Measurements from ENCODE around the gene VSIG1.
A peak's percentile ranks its signal among the peaks of the same experiment; 100 is the strongest.

VSIG1 gene

DNA sequence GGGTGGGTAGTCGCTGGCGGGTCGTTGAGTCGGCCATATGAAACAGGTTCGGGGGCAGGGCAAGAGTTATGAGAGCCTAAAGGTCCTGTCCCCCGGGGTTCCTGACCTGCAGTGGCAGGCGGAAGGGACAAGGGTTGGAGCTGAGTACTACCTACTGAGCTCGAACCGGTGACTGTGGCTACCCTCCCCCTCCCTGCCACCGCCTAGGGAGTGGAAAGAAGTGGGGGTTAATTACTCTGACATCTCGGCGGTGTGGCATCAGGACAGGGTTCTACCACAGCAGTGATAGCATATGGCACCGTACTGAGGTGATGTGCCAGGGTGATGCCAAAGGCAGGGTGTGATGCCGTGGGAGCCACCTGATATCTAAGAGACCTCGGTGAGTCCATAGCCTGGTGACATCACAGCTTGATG lies 47.0 kb downstream of the VSIG1 start:
- CTCF ChIA-PET: interaction anchor here (0.7 kb wide), 1 partner anchor 31 kb away, joined by 3 read pairs; no protein-coding TSS in a partner anchor
- POLR2A ChIA-PET: interaction anchor here (0.9 to 1.8 kb wide), 7 partner anchors 10 to 152 kb away, joined by 3 to 29 read pairs (median 3); no protein-coding TSS in a partner anchor
- TF ChIP-seq CTBP1 (IDR thresholded peaks at IDR 0.05; ENCODE audit: borderline replicate concordance) (peak; percentile 45; the same call in 1 of the 2 replicates), ARNT (IDR thresholded peaks at IDR 0.05) (no peak)
- DNase-seq (ENCODE audit: extremely low spot score): peak; percentile 40

DNA sequence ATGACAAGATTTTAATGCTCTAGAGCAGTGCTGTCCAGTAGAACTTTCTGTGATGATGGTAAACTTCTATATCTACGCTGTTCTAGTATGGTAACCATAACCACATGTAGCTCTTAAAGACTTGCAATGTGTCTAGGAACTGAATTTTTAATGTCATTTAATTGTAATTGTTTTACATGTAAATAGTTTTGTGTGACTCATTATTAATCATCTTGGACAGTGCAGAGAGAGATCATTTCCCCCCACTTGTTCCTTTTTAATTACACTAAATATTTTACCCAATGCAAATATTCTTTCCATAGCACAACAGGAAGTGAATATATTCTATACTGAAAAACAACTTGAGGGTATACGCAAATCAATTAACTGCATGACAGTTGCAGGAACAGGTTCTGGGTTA lies 52.5 kb downstream of the VSIG1 start:
- CTCF ChIA-PET: no interaction called here
- DNase-seq (ENCODE audit: extremely low spot score): no peak
- TF ChIP-seq SUZ12 (IDR thresholded peaks at IDR 0.05) (no peak), ZNF384 (IDR thresholded peaks at IDR 0.05) (no peak), LEF1 (IDR thresholded peaks at IDR 0.05; ENCODE audit: borderline replicate concordance) (no peak), CTBP1 (IDR thresholded peaks at IDR 0.05; ENCODE audit: borderline replicate concordance) (no peak), NFRKB (IDR thresholded peaks at IDR 0.05) (no peak), ARNT (IDR thresholded peaks at IDR 0.05) (no peak), SP1 (IDR thresholded peaks at IDR 0.05) (no peak), BHLHE40 (IDR thresholded peaks at IDR 0.05; ENCODE audit: borderline replicate concordance) (no peak), TARDBP (IDR thresholded peaks at IDR 0.05) (no peak), FOXA1 (IDR thresholded peaks at IDR 0.05) (no peak), FOXK2 (IDR thresholded peaks at IDR 0.05) (no peak), L3MBTL2 (conservative IDR thresholded peaks at IDR 0.05) (no peak), FOXM1 (IDR thresholded peaks at IDR 0.05; ENCODE audit: borderline replicate concordance) (no peak), ELF4 (IDR thresholded peaks at IDR 0.05) (no peak), HDGF (IDR thresholded peaks at IDR 0.05; ENCODE audit: borderline replicate concordance) (no peak)
- TF ChIP-seq, protein P1, sequence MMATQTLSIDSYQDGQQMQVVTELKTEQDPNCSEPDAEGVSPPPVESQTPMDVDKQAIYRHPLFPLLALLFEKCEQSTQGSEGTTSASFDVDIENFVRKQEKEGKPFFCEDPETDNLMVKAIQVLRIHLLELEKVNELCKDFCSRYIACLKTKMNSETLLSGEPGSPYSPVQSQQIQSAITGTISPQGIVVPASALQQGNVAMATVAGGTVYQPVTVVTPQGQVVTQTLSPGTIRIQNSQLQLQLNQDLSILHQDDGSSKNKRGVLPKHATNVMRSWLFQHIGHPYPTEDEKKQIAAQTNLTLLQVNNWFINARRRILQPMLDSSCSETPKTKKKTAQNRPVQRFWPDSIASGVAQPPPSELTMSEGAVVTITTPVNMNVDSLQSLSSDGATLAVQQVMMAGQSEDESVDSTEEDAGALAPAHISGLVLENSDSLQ (IDR thresholded peaks at IDR 0.05): no peak
- POLR2A ChIA-PET: no interaction called here

DNA sequence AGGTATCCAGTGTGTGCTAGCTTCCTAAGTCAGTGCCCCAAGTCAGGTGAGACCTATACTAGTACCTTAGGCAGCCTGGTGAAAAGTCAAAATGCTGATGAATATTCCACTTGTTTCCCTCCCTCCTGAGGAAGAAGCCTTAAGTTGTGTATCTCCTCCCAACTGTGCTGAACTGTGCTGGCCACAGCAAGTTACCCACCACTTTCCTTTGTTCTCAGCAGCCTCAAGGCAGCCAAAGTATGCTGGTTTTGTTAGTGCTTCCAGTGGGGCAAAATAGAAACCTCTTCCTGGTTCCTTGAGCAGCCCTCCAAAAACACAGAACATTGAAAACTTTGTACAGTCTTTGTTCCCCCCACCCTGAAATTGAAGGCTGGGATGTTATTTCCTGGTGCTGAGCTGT lies 60.6 kb downstream of the VSIG1 start:
- ChIA-PET CTCF (no interaction called here), POLR2A (no interaction called here)
- TF ChIP-seq ZNF384 (IDR thresholded peaks at IDR 0.05) (no peak), NFRKB (IDR thresholded peaks at IDR 0.05) (no peak), SUZ12 (IDR thresholded peaks at IDR 0.05) (no peak), SP1 (IDR thresholded peaks at IDR 0.05) (no peak), LEF1 (IDR thresholded peaks at IDR 0.05; ENCODE audit: borderline replicate concordance) (no peak), TARDBP (IDR thresholded peaks at IDR 0.05) (no peak), ARNT (IDR thresholded peaks at IDR 0.05) (no peak), FOXM1 (IDR thresholded peaks at IDR 0.05; ENCODE audit: borderline replicate concordance) (no peak), BHLHE40 (IDR thresholded peaks at IDR 0.05; ENCODE audit: borderline replicate concordance) (no peak), ELF4 (IDR thresholded peaks at IDR 0.05) (no peak), L3MBTL2 (conservative IDR thresholded peaks at IDR 0.05) (no peak), FOXA1 (IDR thresholded peaks at IDR 0.05) (no peak), CTBP1 (IDR thresholded peaks at IDR 0.05; ENCODE audit: borderline replicate concordance) (no peak)
- TF ChIP-seq, protein P1 (IDR thresholded peaks at IDR 0.05): no peak
- DNase-seq (ENCODE audit: extremely low spot score): no peak

DNA sequence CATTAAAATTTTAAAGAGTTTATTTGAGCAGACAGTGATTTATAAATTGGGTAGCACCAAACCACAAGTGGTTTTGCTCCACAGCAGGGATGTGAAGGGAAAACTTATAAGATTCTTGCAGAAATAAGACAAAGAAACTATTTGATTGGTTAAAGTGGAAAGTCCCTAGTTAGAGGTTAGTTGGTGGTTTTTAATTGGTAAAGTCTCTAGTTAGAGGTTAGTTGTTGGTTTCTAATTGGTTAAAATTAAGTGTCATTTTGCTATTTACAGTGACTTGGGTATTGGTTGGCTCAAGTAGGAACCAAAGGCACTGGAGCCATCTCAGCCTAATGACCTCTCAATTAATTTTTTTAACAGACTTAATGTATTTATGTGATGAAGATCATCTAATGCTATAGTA lies 69.7 kb downstream of the VSIG1 start:
- POLR2A ChIA-PET: no interaction called here
- TF ChIP-seq, protein P1 (IDR thresholded peaks at IDR 0.05): no peak
- TF ChIP-seq LEF1 (IDR thresholded peaks at IDR 0.05; ENCODE audit: borderline replicate concordance) (no peak), CTBP1 (IDR thresholded peaks at IDR 0.05; ENCODE audit: borderline replicate concordance) (no peak), FOXA1 (IDR thresholded peaks at IDR 0.05) (no peak)
- DNase-seq (ENCODE audit: extremely low spot score): no peak
- CTCF ChIA-PET: interaction anchor here (1.0 kb wide), 1 partner anchor 8 kb away, joined by 4 read pairs; no protein-coding TSS in a partner anchor

DNA sequence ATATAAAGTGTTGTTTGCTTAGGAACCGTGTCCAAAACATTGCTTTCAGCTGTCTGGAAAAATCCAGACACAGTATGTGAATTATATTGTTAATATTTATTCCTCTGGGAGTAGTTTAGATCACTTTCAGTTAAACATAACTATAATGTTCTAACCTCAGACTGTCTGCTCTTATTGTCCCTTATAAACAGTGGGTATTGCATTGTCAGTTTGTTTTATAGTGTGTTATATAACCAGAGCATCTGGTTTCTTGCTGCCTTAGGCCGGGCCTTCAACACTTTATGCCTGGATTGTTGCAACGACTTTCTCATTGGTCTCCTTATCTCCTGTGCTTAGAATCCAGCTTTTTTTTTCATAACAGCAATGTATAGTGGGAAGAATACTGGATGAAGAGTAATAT lies 73.1 kb downstream of the VSIG1 start:
- no peak for TF ChIP-seq FOXK2 (IDR thresholded peaks at IDR 0.05)
- no peak for TF ChIP-seq TARDBP (IDR thresholded peaks at IDR 0.05)
- no peak for TF ChIP-seq FOXA1 (IDR thresholded peaks at IDR 0.05)
- DNase-seq (ENCODE audit: extremely low spot score): no peak
- ChIA-PET CTCF (interaction anchor here (1.0 kb wide), 1 partner anchor 21 kb away, joined by 4 read pairs; no protein-coding TSS in a partner anchor), POLR2A (no interaction called here)

DNA sequence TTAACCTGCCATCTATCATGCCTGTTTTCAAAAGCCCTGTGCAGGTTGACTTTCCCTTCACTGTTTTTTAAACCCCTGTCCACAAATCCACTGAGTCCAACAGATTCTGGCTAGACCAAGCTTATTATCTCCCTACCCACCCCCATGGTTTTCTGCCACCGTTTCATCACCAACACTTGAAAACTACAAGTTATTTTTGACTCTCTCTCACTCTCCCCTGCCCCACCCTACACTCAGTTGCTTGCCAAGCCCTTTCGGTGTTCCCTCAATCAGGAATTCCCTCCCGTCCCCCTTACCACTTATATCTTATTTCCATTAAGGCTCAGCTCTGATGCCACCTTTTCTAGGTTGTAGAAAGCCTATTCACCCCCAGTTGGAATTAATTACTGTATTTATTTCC lies 76.4 kb downstream of the VSIG1 start:
- ChIA-PET CTCF (no interaction called here), POLR2A (no interaction called here)
- DNase-seq (ENCODE audit: extremely low spot score): no peak
- no peak for TF ChIP-seq SUZ12 (IDR thresholded peaks at IDR 0.05)
- no peak for TF ChIP-seq HDGF (IDR thresholded peaks at IDR 0.05; ENCODE audit: borderline replicate concordance)
- no peak for TF ChIP-seq NFRKB (IDR thresholded peaks at IDR 0.05)
- TF ChIP-seq FOXK2 (IDR thresholded peaks at IDR 0.05): no peak
- no peak for TF ChIP-seq L3MBTL2 (conservative IDR thresholded peaks at IDR 0.05)
- no peak for TF ChIP-seq TARDBP (IDR thresholded peaks at IDR 0.05)
- TF ChIP-seq BHLHE40 (IDR thresholded peaks at IDR 0.05; ENCODE audit: borderline replicate concordance): no peak
- no peak for TF ChIP-seq ZNF384 (IDR thresholded peaks at IDR 0.05)
- no peak for TF ChIP-seq ELF4 (IDR thresholded peaks at IDR 0.05)
- no peak for TF ChIP-seq FOXA1 (IDR thresholded peaks at IDR 0.05)

DNA sequence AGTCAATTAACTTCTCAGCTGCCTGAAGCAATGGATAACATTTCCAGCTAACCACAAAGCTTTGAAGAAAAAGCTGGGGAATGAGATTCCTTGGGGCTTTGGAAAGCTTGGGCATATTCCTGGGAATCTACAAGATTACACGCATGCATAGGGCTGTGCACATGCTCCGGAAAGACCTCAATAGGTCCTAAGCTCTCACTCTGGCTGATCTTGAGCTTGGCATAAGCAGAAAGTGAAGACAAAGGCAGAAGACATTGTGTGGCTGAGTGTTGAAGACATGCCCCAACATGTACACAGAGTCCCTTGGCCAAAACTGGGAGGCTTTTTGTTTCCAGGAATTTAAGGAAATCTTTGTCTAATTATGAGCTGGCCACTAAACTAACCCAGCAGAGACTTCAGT lies 77.9 kb downstream of the VSIG1 start:
- ChIA-PET CTCF (interaction anchor here (0.8 to 1.1 kb wide), 2 partner anchors 9 to 31 kb away, joined by 3 to 4 read pairs; partner anchors contain the start of gene ATG4A), POLR2A (interaction anchor here (0.7 kb wide), 1 partner anchor 32 kb away, joined by 3 read pairs; the partner anchor contains the start of genes ATG4A and PSMD10)
- TF ChIP-seq TARDBP (IDR thresholded peaks at IDR 0.05) (no peak), FOXA1 (IDR thresholded peaks at IDR 0.05) (no peak), L3MBTL2 (conservative IDR thresholded peaks at IDR 0.05) (no peak), HDGF (IDR thresholded peaks at IDR 0.05; ENCODE audit: borderline replicate concordance) (no peak), NFRKB (IDR thresholded peaks at IDR 0.05) (no peak), ELF4 (IDR thresholded peaks at IDR 0.05) (no peak), SP1 (IDR thresholded peaks at IDR 0.05) (no peak), LEF1 (IDR thresholded peaks at IDR 0.05; ENCODE audit: borderline replicate concordance) (no peak), FOXM1 (IDR thresholded peaks at IDR 0.05; ENCODE audit: borderline replicate concordance) (no peak), ARNT (IDR thresholded peaks at IDR 0.05) (no peak), FOXK2 (IDR thresholded peaks at IDR 0.05) (no peak), CTBP1 (IDR thresholded peaks at IDR 0.05; ENCODE audit: borderline replicate concordance) (no peak), BHLHE40 (IDR thresholded peaks at IDR 0.05; ENCODE audit: borderline replicate concordance) (no peak)
- TF ChIP-seq, protein P1 (IDR thresholded peaks at IDR 0.05): no peak
- no peak for DNase-seq (ENCODE audit: extremely low spot score)

Data from HEK293T (cell line).